HG02798 (cell line): ENCODE data around the gene CD2BP2.

Experiments
- ATAC-seq: cut with Tn5 transposase; IDR thresholded peaks from one replicate; pipeline ENCODE4 v1.9.1; 2021; ENCODE audit warnings: mild to moderate bottlenecking; ENCODE audit not compliant: unreplicated experiment, poor library complexity

The CD2BP2 gene

GRCh38 chr16:30379158-30379783, 24.2 kb upstream of the CD2BP2 start:
- ATAC-seq, result no peak

- peak; percentile 89 for ATAC-seq
Measured at GRCh38 chr16:30378236-30379157, 23.4 kb upstream of the CD2BP2 start.

GRCh38 chr16:30377812-30378235, 22.7 kb upstream of the CD2BP2 start:
- peak; percentile 53 for ATAC-seq

GRCh38 chr16:30377050-30377811, 22.1 kb upstream of the CD2BP2 start:
- no peak for ATAC-seq

- ATAC-seq, result no peak
Measured at GRCh38 chr16:30376461-30376902, 21.4 kb upstream of the CD2BP2 start.

- no peak for ATAC-seq
Measured at GRCh38 chr16:30375864-30376263, 20.8 kb upstream of the CD2BP2 start.

- ATAC-seq, result no peak
Measured at GRCh38 chr16:30374538-30374937, 19.4 kb upstream of the CD2BP2 start, which contains the start of gene MYL11. Gene MYL11 (plus strand): TSS chr16:30374802. CDS start chr16:30374858, 56 bp downstream.

GRCh38 chr16:30372725-30373124, 17.6 kb upstream of the CD2BP2 start:
- no peak for ATAC-seq

GRCh38 chr16:30372038-30372712, 17.1 kb upstream of the CD2BP2 start:
- ATAC-seq, result no peak

- no peak for ATAC-seq
Measured at GRCh38 chr16:30371248-30371816, 16.2 kb upstream of the CD2BP2 start.

GRCh38 chr16:30370456-30371247, 15.5 kb upstream of the CD2BP2 start, which contains the start of gene TBC1D10B:
Gene TBC1D10B (minus strand): TSS chr16:30370494. CDS start chr16:30370183, 311 bp downstream.
- ATAC-seq, result peak; percentile 76

GRCh38 chr16:30369938-30370455, 14.9 kb upstream of the CD2BP2 start:
- ATAC-seq, result peak; percentile 10

GRCh38 chr16:30369091-30369937, 14.2 kb upstream of the CD2BP2 start:
- ATAC-seq, result no peak

GRCh38 chr16:30368792-30369090, 13.6 kb upstream of the CD2BP2 start:
- no peak for ATAC-seq

GRCh38 chr16:30368122-30368791, 13.1 kb upstream of the CD2BP2 start:
- ATAC-seq, result no peak

GRCh38 chr16:30367349-30368009, 12.4 kb upstream of the CD2BP2 start:
- no peak for ATAC-seq

GRCh38 chr16:30366511-30366910, 11.4 kb upstream of the CD2BP2 start:
- no peak for ATAC-seq
